Measurements from ENCODE around the gene VRK1.

Gene VRK1

GRCh38 chr14:96798956-96799355 is 1.8 kb downstream of the VRK1 start:
- H3K4me1 ChIP-seq (ENCODE audit: control insufficient read depth in 1 of 2, insufficient read depth in 2 of 2, low read length in 2 of 2) = peaks cover 0 to 3% of the 10 kb centered on the region in 2 experiments
- H3K27ac ChIP-seq (ENCODE audit: low read depth, low read length) = no peak overlapping the region
- peaks cover 6% of the 10 kb centered on the region for H3K79me2 ChIP-seq (ENCODE audit: control insufficient read depth, insufficient read depth, low read length, poor library complexity)
- H2BK5ac ChIP-seq (ENCODE audit: low read depth, low read length, poor library complexity) = no peak overlapping the region
- no peaks in the 10 kb centered on the region for H3K36me3 ChIP-seq (ENCODE audit: control insufficient read depth in 1 of 2, insufficient read depth in 2 of 2, low read length in 2 of 2)
- H4K91ac ChIP-seq (ENCODE audit: low read depth, low read length) = no peak overlapping the region
- no peak overlapping the region for H2BK120ac ChIP-seq (ENCODE audit: insufficient read depth, low read length, poor library complexity)
- H2BK12ac ChIP-seq (ENCODE audit: low read length) = no peak overlapping the region
- no peak for DNase-seq
- no peak overlapping the region for H3K18ac ChIP-seq (ENCODE audit: low read length)
- no peak overlapping the region for H2AK5ac ChIP-seq (ENCODE audit: low read length)
- H3K27me3 ChIP-seq (ENCODE audit: insufficient read depth, low read length) = no peaks in the 10 kb centered on the region
- no peak overlapping the region for H3K9ac ChIP-seq (ENCODE audit: low read length)
- H3K14ac ChIP-seq (ENCODE audit: low read length) = no peak overlapping the region
- no peak overlapping the region for H4K12ac ChIP-seq (ENCODE audit: low read depth, low read length)
- H3K23ac ChIP-seq (ENCODE audit: low read length) = no peak overlapping the region
- H3K9me3 ChIP-seq (ENCODE audit: insufficient read depth, low read depth, low read length) = no peaks in the 10 kb centered on the region
- no peak overlapping the region for H4K8ac ChIP-seq (ENCODE audit: low read depth, low read length)
- no peak overlapping the region for H3K4me3 ChIP-seq (ENCODE audit: low read depth, low read length)
- no CpG with 5 or more reads among the region's 1 CpG for WGBS (ENCODE audit: extremely low coverage, insufficient coverage, insufficient read length)
- no peak overlapping the region for H3K4me2 ChIP-seq (ENCODE audit: low read length)
- peaks cover 2% of the 10 kb centered on the region for H3K79me1 ChIP-seq (ENCODE audit: low read length)
- H2AFZ ChIP-seq (ENCODE audit: insufficient read depth, low read length, poor library complexity) = no peak overlapping the region
- H3K4ac ChIP-seq (ENCODE audit: low read depth, low read length) = no peak overlapping the region

GRCh38 chr14:96799489-96800054 is 2.4 kb downstream of the VRK1 start:
- Histone ChIP-seq H4K91ac (ENCODE audit: low read depth, low read length) (no peak overlapping the region), H2BK12ac (ENCODE audit: low read length) (no peak overlapping the region), H3K36me3 (ENCODE audit: control insufficient read depth in 1 of 2, insufficient read depth in 2 of 2, low read length in 2 of 2) (no peaks in the 10 kb centered on the region), H3K27ac (ENCODE audit: low read depth, low read length) (no peak overlapping the region), H2AFZ (ENCODE audit: insufficient read depth, low read length, poor library complexity) (no peak overlapping the region), H4K8ac (ENCODE audit: low read depth, low read length) (no peak overlapping the region), H3K79me2 (ENCODE audit: control insufficient read depth, insufficient read depth, low read length, poor library complexity) (peaks cover 6% of the 10 kb centered on the region), H3K4me1 (ENCODE audit: control insufficient read depth in 1 of 2, insufficient read depth in 2 of 2, low read length in 2 of 2) (peaks cover 0 to 3% of the 10 kb centered on the region in 2 experiments), H3K27me3 (ENCODE audit: insufficient read depth, low read length) (no peaks in the 10 kb centered on the region), H3K4ac (ENCODE audit: low read depth, low read length) (peak overlapping the region; percentile 72), H3K23ac (ENCODE audit: low read length) (no peak overlapping the region), H3K14ac (ENCODE audit: low read length) (no peak overlapping the region), H3K4me2 (ENCODE audit: low read length) (no peak overlapping the region), H3K9ac (ENCODE audit: low read length) (no peak overlapping the region), H2BK120ac (ENCODE audit: insufficient read depth, low read length, poor library complexity) (no peak overlapping the region), H2BK5ac (ENCODE audit: low read depth, low read length, poor library complexity) (no peak overlapping the region), H3K4me3 (ENCODE audit: low read depth, low read length) (no peak overlapping the region), H3K9me3 (ENCODE audit: insufficient read depth, low read depth, low read length) (no peaks in the 10 kb centered on the region), H3K79me1 (ENCODE audit: low read length) (peaks cover 2% of the 10 kb centered on the region), H3K18ac (ENCODE audit: low read length) (no peak overlapping the region), H2AK5ac (ENCODE audit: low read length) (no peak overlapping the region), H4K12ac (ENCODE audit: low read depth, low read length) (no peak overlapping the region)
- WGBS (ENCODE audit: extremely low coverage, insufficient coverage, insufficient read length) = no CpG with 5 or more reads among the region's 7 CpGs
- no peak for DNase-seq

GRCh38 chr14:96801931-96802330 is 4.7 kb downstream of the VRK1 start:
- H3K4me2 ChIP-seq (ENCODE audit: low read length) = no peak overlapping the region
- no peak overlapping the region for H2BK12ac ChIP-seq (ENCODE audit: low read length)
- H4K8ac ChIP-seq (ENCODE audit: low read depth, low read length) = no peak overlapping the region
- H2AFZ ChIP-seq (ENCODE audit: insufficient read depth, low read length, poor library complexity) = no peak overlapping the region
- no peak overlapping the region for H2AK5ac ChIP-seq (ENCODE audit: low read length)
- H3K79me2 ChIP-seq (ENCODE audit: control insufficient read depth, insufficient read depth, low read length, poor library complexity) = peaks cover 6% of the 10 kb centered on the region
- H2BK5ac ChIP-seq (ENCODE audit: low read depth, low read length, poor library complexity) = no peak overlapping the region
- no peak overlapping the region for H3K4ac ChIP-seq (ENCODE audit: low read depth, low read length)
- H3K27me3 ChIP-seq (ENCODE audit: insufficient read depth, low read length) = no peaks in the 10 kb centered on the region
- WGBS (ENCODE audit: extremely low coverage, insufficient coverage, insufficient read length) = no CpG with 5 or more reads among the region's 5 CpGs
- DNase-seq = no peak
- H3K4me1 ChIP-seq (ENCODE audit: control insufficient read depth in 1 of 2, insufficient read depth in 2 of 2, low read length in 2 of 2) = peaks cover 0 to 5% of the 10 kb centered on the region in 2 experiments
- H3K14ac ChIP-seq (ENCODE audit: low read length) = no peak overlapping the region
- H3K4me3 ChIP-seq (ENCODE audit: low read depth, low read length) = no peak overlapping the region
- no peak overlapping the region for H4K12ac ChIP-seq (ENCODE audit: low read depth, low read length)
- H3K9me3 ChIP-seq (ENCODE audit: insufficient read depth, low read depth, low read length) = no peaks in the 10 kb centered on the region
- H3K23ac ChIP-seq (ENCODE audit: low read length) = no peak overlapping the region
- H3K79me1 ChIP-seq (ENCODE audit: low read length) = peaks cover 2% of the 10 kb centered on the region
- no peak overlapping the region for H3K9ac ChIP-seq (ENCODE audit: low read length)
- no peak overlapping the region for H2BK120ac ChIP-seq (ENCODE audit: insufficient read depth, low read length, poor library complexity)
- no peaks in the 10 kb centered on the region for H3K36me3 ChIP-seq (ENCODE audit: control insufficient read depth in 1 of 2, insufficient read depth in 2 of 2, low read length in 2 of 2)
- H4K91ac ChIP-seq (ENCODE audit: low read depth, low read length) = no peak overlapping the region
- no peak overlapping the region for H3K18ac ChIP-seq (ENCODE audit: low read length)
- no peak overlapping the region for H3K27ac ChIP-seq (ENCODE audit: low read depth, low read length)

GRCh38 chr14:96802963-96803362 is 5.8 kb downstream of the VRK1 start:
- H4K91ac ChIP-seq (ENCODE audit: low read depth, low read length) = no peak overlapping the region
- H3K79me2 ChIP-seq (ENCODE audit: control insufficient read depth, insufficient read depth, low read length, poor library complexity) = peaks cover under 1% of the 10 kb centered on the region
- H3K9ac ChIP-seq (ENCODE audit: low read length) = no peak overlapping the region
- no peak overlapping the region for H2BK5ac ChIP-seq (ENCODE audit: low read depth, low read length, poor library complexity)
- no peaks in the 10 kb centered on the region for H3K36me3 ChIP-seq (ENCODE audit: control insufficient read depth in 1 of 2, insufficient read depth in 2 of 2, low read length in 2 of 2)
- WGBS (ENCODE audit: extremely low coverage, insufficient coverage, insufficient read length) = no CpG with 5 or more reads among the region's 5 CpGs
- no peak overlapping the region for H4K8ac ChIP-seq (ENCODE audit: low read depth, low read length)
- no peak overlapping the region for H2AFZ ChIP-seq (ENCODE audit: insufficient read depth, low read length, poor library complexity)
- H3K9me3 ChIP-seq (ENCODE audit: insufficient read depth, low read depth, low read length) = no peaks in the 10 kb centered on the region
- H3K79me1 ChIP-seq (ENCODE audit: low read length) = no peaks in the 10 kb centered on the region
- H2AK5ac ChIP-seq (ENCODE audit: low read length) = no peak overlapping the region
- no peak overlapping the region for H2BK120ac ChIP-seq (ENCODE audit: insufficient read depth, low read length, poor library complexity)
- no peak for DNase-seq
- no peak overlapping the region for H3K4me2 ChIP-seq (ENCODE audit: low read length)
- H2BK12ac ChIP-seq (ENCODE audit: low read length) = no peak overlapping the region
- H3K27me3 ChIP-seq (ENCODE audit: insufficient read depth, low read length) = no peaks in the 10 kb centered on the region
- no peak overlapping the region for H3K27ac ChIP-seq (ENCODE audit: low read depth, low read length)
- H3K23ac ChIP-seq (ENCODE audit: low read length) = no peak overlapping the region
- H3K14ac ChIP-seq (ENCODE audit: low read length) = no peak overlapping the region
- H3K4me3 ChIP-seq (ENCODE audit: low read depth, low read length) = no peak overlapping the region
- no peak overlapping the region for H4K12ac ChIP-seq (ENCODE audit: low read depth, low read length)
- peaks cover 0 to 4% of the 10 kb centered on the region in 2 experiments for H3K4me1 ChIP-seq (ENCODE audit: control insufficient read depth in 1 of 2, insufficient read depth in 2 of 2, low read length in 2 of 2)
- H3K18ac ChIP-seq (ENCODE audit: low read length) = no peak overlapping the region
- peak overlapping the region; percentile 62 for H3K4ac ChIP-seq (ENCODE audit: low read depth, low read length)
